Bronchial epithelial cell (primary cell): ENCODE measurements around the gene TP73. TPM values are rescaled to one million over a fixed set of nuclear protein-coding genes. Genes with fewer than 3 reads are reported as not detected.
A peak's percentile ranks its signal among the peaks of the same experiment; 100 is the strongest.

Source experiments
- DNase-seq: peaks from one replicate; pipeline ENCODE4 v3.0.0-alpha.2; 2010; ENCODE audit warnings: low read depth
- FAIRE-seq: peaks from 2 replicates; lab custom pipeline; 2011; peaks lifted over from hg19 to GRCh38; lab: Jason Lieb, UNC
- H3K27me3 ChIP-seq: 2 replicates; pipeline ENCODE4 v1.5.1; 2011; ENCODE audit warnings: low read length; ENCODE audit not compliant: control insufficient read depth, insufficient read depth
- H3K36me3 ChIP-seq: 2 replicates; pipeline ENCODE4 v1.5.1; 2011; ENCODE audit warnings: low read length; ENCODE audit not compliant: control insufficient read depth, insufficient read depth
- H3K4me3 ChIP-seq: 2 replicates; pipeline ENCODE4 v1.5.1; 2011; ENCODE audit warnings: mild to moderate bottlenecking, low read depth, low read length, control low read depth
- CTCF ChIP-seq: IDR thresholded peaks from 2 replicates; pipeline ENCODE4 v1.5.1; 2011; ENCODE audit warnings: mild to moderate bottlenecking, moderate library complexity, low read length, control low read depth, inconsistent platforms; ENCODE audit not compliant: insufficient read depth, severe bottlenecking
- total RNA-seq: library from RNA; depleted of rRNA; stranded (reverse); fragments of >200 nt; gene quantifications from 2 replicates; pipeline ENCODE4 v1.2.1, GENCODE V29; 2014

The TP73 gene
- total RNA-seq, 1 donor from 2014 or later: under 0.01 TPM

- FAIRE-seq: no peak
- Histone ChIP-seq H3K27me3 (no peaks in the 10 kb centered on the region), H3K36me3 (no peaks in the 10 kb centered on the region), H3K4me3 (no peak overlapping the region)
- no peak for TF ChIP-seq CTCF
- DNase-seq: no peak
Measured at GRCh38 chr1:3685906-3686305, 33.6 kb downstream of the TP73 start.

GRCh38 chr1:3687504-3687903 lies 35.2 kb downstream of the TP73 start:
- no peaks in the 10 kb centered on the region for H3K27me3 ChIP-seq
- FAIRE-seq: no peak
- no peak for DNase-seq
- no peak for TF ChIP-seq CTCF
- H3K4me3 ChIP-seq: no peak overlapping the region
- H3K36me3 ChIP-seq: no peaks in the 10 kb centered on the region

GRCh38 chr1:3688356-3689137 lies 36.2 kb downstream of the TP73 start:
- Histone ChIP-seq H3K36me3 (no peaks in the 10 kb centered on the region), H3K27me3 (no peaks in the 10 kb centered on the region), H3K4me3 (no peak overlapping the region)
- TF ChIP-seq CTCF: no peak
- DNase-seq (no peak), FAIRE-seq (no peak)

GRCh38 chr1:3689138-3689750 lies 36.9 kb downstream of the TP73 start:
- FAIRE-seq (no peak), DNase-seq (no peak)
- no peaks in the 10 kb centered on the region for H3K27me3 ChIP-seq
- no peak overlapping the region for H3K4me3 ChIP-seq
- TF ChIP-seq CTCF: no peak
- H3K36me3 ChIP-seq: no peaks in the 10 kb centered on the region

GRCh38 chr1:3690282-3691065 lies 38.2 kb downstream of the TP73 start:
- TF ChIP-seq CTCF: no peak
- FAIRE-seq: no peak
- peak; percentile 77 for DNase-seq
- Histone ChIP-seq H3K4me3 (peak overlapping the region; percentile 19), H3K27me3 (no peaks in the 10 kb centered on the region), H3K36me3 (no peaks in the 10 kb centered on the region)
